HepG2 (cell line): ENCODE data around the gene ENPP7. TPM values are rescaled to one million over a fixed set of nuclear protein-coding genes. Genes with fewer than 3 reads are reported as not detected.

Experiments
- ATAC-seq: fragments of 200-7000 bp; cut with Tn5 transposase; 3 replicates; pipeline ENCODE4 v1.9.1; 2020; ENCODE audit warnings: mild to moderate bottlenecking, moderate library complexity
- BruUV-seq: library from RNA; stranded (reverse); fragments of 400-500 nt; replicated peaks from 2 replicates; lab custom pipeline; 2021; lab: Mats Ljungman, UMichigan
- CTCF ChIA-PET: fragments of 300-600 bp; formaldehyde crosslinking; extraction: SDS; loops from one replicate; lab custom pipeline; 2021; ENCODE audit warnings: low total read pairs, inconsistent platforms, low intra/inter-chr PET ratio; lab: Yijun Ruan, JAX
- POLR2A ChIA-PET: fragments of 350-600 bp; sonication (Branson Sonifier 250); formaldehyde crosslinking; loops from one replicate; lab custom pipeline; 2020; ENCODE audit warnings: antibody characterized with exemption, inconsistent platforms; lab: Yijun Ruan, JAX
- DNase-seq: peaks from one replicate; pipeline ENCODE4 v3.0.0-alpha.2; 2015; ENCODE audit warnings: low spot score
- FAIRE-seq: peaks from 3 replicates; lab custom pipeline; 2011; peaks lifted over from hg19 to GRCh38; lab: Jason Lieb, UNC
- H2AFZ ChIP-seq: one replicate; pipeline ENCODE4 v1.6.1; 2011; ENCODE audit warnings: low read length, inconsistent platforms
- H3K27ac ChIP-seq: fragments of 300-600 bp; 3 replicates; pipeline ENCODE4 v1.8.0; 2011; ENCODE audit warnings: mixed run types, mild to moderate bottlenecking, mixed read lengths, low read length, inconsistent platforms; ENCODE audit not compliant: insufficient read depth; ENCODE audit errors: extremely low read length
- H3K27me3 ChIP-seq, 2 experiments: fragments of 200-600 bp in 1 of 2; 2 replicates in 1 of 2; 3 replicates in 1 of 2; pipeline versions ENCODE4 v1.6.0 to v1.8.0; 2011; ENCODE audit warnings: low read length in 2 of 2, mild to moderate bottlenecking in 2 of 2, moderate library complexity in 2 of 2, inconsistent platforms in 1 of 2; ENCODE audit not compliant: insufficient read depth in 2 of 2, control insufficient read depth in 1 of 2
- H3K36me3 ChIP-seq, 2 experiments: fragments of 200-600 bp in 1 of 2; replicated peaks in 1 of 2; 2 replicates in 1 of 2; 3 replicates in 1 of 2; pipeline versions ENCODE4 v1.5.1 to v1.8.0; 2011; ENCODE audit warnings: low read length in 2 of 2, inconsistent platforms in 1 of 2; ENCODE audit not compliant: insufficient read depth in 2 of 2, control insufficient read depth in 1 of 2
- H3K4me1 ChIP-seq: 2 replicates; pipeline ENCODE4 v1.5.1; 2012; ENCODE audit warnings: low read length, inconsistent platforms; ENCODE audit not compliant: insufficient read depth
- H3K4me2 ChIP-seq: 2 replicates; pipeline ENCODE4 v1.6.0; 2011; ENCODE audit warnings: low read depth, low read length, inconsistent platforms
- H3K4me3 ChIP-seq, 3 experiments: fragments of 200-600 bp in 1 of 3; sonication (generic), shearing (Covaris generic) in 1 of 3; replicated peaks in 1 of 3; 2 replicates each; pipeline ENCODE4 v1.5.1; 2011 to 2016; ENCODE audit warnings: low read length in 3 of 3, inconsistent platforms in 2 of 3, low read depth in 2 of 3, mild to moderate bottlenecking in 2 of 3, control low read depth in 1 of 3, mixed read lengths in 1 of 3; ENCODE audit not compliant: insufficient read depth in 1 of 3
- H3K79me2 ChIP-seq: one replicate; pipeline ENCODE4 v1.6.1; 2011; ENCODE audit warnings: low read length, inconsistent platforms; ENCODE audit not compliant: insufficient read depth
- H3K9ac ChIP-seq: 2 replicates; pipeline ENCODE4 v1.6.0; 2011; ENCODE audit warnings: mild to moderate bottlenecking, low read depth, low read length, inconsistent platforms; ENCODE audit not compliant: insufficient read depth
- H3K9me3 ChIP-seq: 2 replicates; pipeline ENCODE4 v1.5.1; 2012; ENCODE audit warnings: mild to moderate bottlenecking, low read length
- H4K20me1 ChIP-seq: 2 replicates; pipeline ENCODE4 v1.6.0; 2011; ENCODE audit warnings: inconsistent platforms, mild to moderate bottlenecking, low read length, moderate library complexity; ENCODE audit not compliant: insufficient read depth
- BRD4 ChIP-seq: sonication (generic); formaldehyde crosslinking; IDR thresholded peaks from 2 replicates; pipeline ENCODE4 v1.4.0; 2020; ENCODE audit warnings: missing genetic modification reagents
- HNRNPLL ChIP-seq: fragments of 200-400 bp; formaldehyde crosslinking; IDR thresholded peaks from 2 replicates; pipeline ENCODE4 v1.6.1; 2017; ENCODE audit warnings: mild to moderate bottlenecking, low read depth, low read length; ENCODE audit not compliant: poor library complexity, severe bottlenecking
- NR2C2 ChIP-seq: sonication (generic); formaldehyde crosslinking; IDR thresholded peaks from 2 replicates; pipeline ENCODE4 v1.4.0; 2020; ENCODE audit warnings: missing genetic modification reagents, mild to moderate bottlenecking, moderate library complexity, borderline replicate concordance
- PAF1 ChIP-seq: IDR thresholded peaks from 2 replicates; pipeline ENCODE4 v1.6.1; 2016; ENCODE audit warnings: missing genetic modification reagents, missing compliant biosample characterization
- PRDM15 ChIP-seq: sonication (generic); formaldehyde crosslinking; IDR thresholded peaks from 2 replicates; pipeline ENCODE4 v1.4.0; 2020; ENCODE audit warnings: missing genetic modification reagents
- PRMT3 ChIP-seq: sonication (generic); formaldehyde crosslinking; IDR thresholded peaks from 2 replicates; pipeline ENCODE4 v1.8.1; 2022; ENCODE audit warnings: low read depth, mild to moderate bottlenecking, moderate library complexity, missing genetic modification reagents, borderline replicate concordance
- RFX5 ChIP-seq: IDR thresholded peaks from 2 replicates; pipeline ENCODE4 v1.6.1; 2011; ENCODE audit warnings: low read depth, low read length, improper control_type of control experiment
- TFE3 ChIP-seq: IDR thresholded peaks from 2 replicates; pipeline ENCODE4 v1.6.1; 2016
- ZBTB39 ChIP-seq: sonication (generic); formaldehyde crosslinking; IDR thresholded peaks from 2 replicates; pipeline ENCODE4 v1.5.0; 2020; ENCODE audit warnings: missing genetic modification reagents
- ZNF138 ChIP-seq: sonication (generic); formaldehyde crosslinking; IDR thresholded peaks from 2 replicates; pipeline ENCODE4 v1.5.0; 2020; ENCODE audit warnings: mild to moderate bottlenecking, low read depth, missing genetic modification reagents
- ZNF451 ChIP-seq: sonication (generic); formaldehyde crosslinking; IDR thresholded peaks from 2 replicates; pipeline ENCODE4 v1.5.0; 2020; ENCODE audit warnings: mild to moderate bottlenecking, missing genetic modification reagents
- ZNF549 ChIP-seq: sonication (generic); formaldehyde crosslinking; IDR thresholded peaks from 2 replicates; pipeline ENCODE4 v1.5.0; 2020; ENCODE audit warnings: missing genetic modification reagents
- WGBS: methylation state at CpG from one replicate; pipeline ENCODE4 v1.1.6; 2017; ENCODE audit warnings: low lambda C conversion rate; 5-methylcytosine and 5-hydroxymethylcytosine counted together
- in situ Hi-C: cut with HindIII; loops from 2 replicates; pipeline ENCODE4 v1.10.0; 2017; ENCODE audit warnings: low pct_unique_long_range_greater_than_20kb; ENCODE audit not compliant: extremely low pct_ligation_motif_present
- intact Hi-C: fragments of 100-400 bp; cut with micrococcal nuclease; formaldehyde crosslinking; loops from one replicate; pipeline ENCODE4 v1.10.0; 2022; ENCODE audit not compliant: unreplicated experiment
- polyA plus RNA-seq, 8 experiments: library from polyadenylated mRNA; depleted of rRNA in 3 of 8; stranded (reverse) in 7 of 8; unstranded in 1 of 8; fragments of >200 nt; fragmentation: Illumina TruSeq in 4 of 8; extraction: Trizol in 4 of 8; gene quantifications; 2 replicates each; pipeline versions ENCODE4 v1.2.1 to v1.2.3, GENCODE V29; 2011 to 2016; ENCODE audit warnings: low read depth in 4 of 8, missing spikeins in 1 of 8, mixed read lengths in 1 of 8; ENCODE audit not compliant: insufficient read depth in 1 of 8
- total RNA-seq, 5 experiments: library from RNA; depleted of rRNA; stranded (reverse); fragments of >200 nt; fragmentation: Illumina TruSeq; extraction: Trizol; gene quantifications; 2 replicates each; pipeline ENCODE4 v1.2.3, GENCODE V29; 2016; ENCODE audit warnings: low read depth in 1 of 5

The ENPP7 gene
- total and polyA plus RNA-seq, 2 of the 13 experiments (the other 11 are each of a cell fraction or from before 2014, with no cell fraction given): 1.1 to 2.2 TPM

- TF ChIP-seq PRDM15 (CRISPR knock-in tag): no peak
- TF ChIP-seq, all 625 proteins: peak for 6
Observed at GRCh38 chr17:79746889-79747507, 16.3 kb downstream of the ENPP7 start (continued).

- intact Hi-C loops (loop anchor here (10.0 kb wide), 1 partner anchor 87 kb away; the partner anchor contains the start of gene CBX4), in situ Hi-C loops (no loop called here)
- Histone ChIP-seq H4K20me1 (no peaks in the 10 kb centered on the region), H2AFZ (no peak overlapping the region), H3K79me2 (no peaks in the 10 kb centered on the region), H3K27ac (no peak overlapping the region), H3K4me3 (peak overlapping the region in 1 of 3 experiments; percentile 60; a peak in 1 of 6 replicates), H3K4me2 (peak overlapping the region; percentile 53), H3K36me3 (no peaks in the 10 kb centered on the region), H3K9ac (peak overlapping the region; percentile 26; the same call in 1 of the 2 replicates), H3K9me3 (no peaks in the 10 kb centered on the region), H3K4me1 (peaks cover 82% of the 10 kb centered on the region), H3K27me3 (peaks cover 9 to 40% of the 10 kb centered on the region in 2 experiments; a peak in 3 of 5 replicates)
- no TSS peak for BruUV-seq
- no peak for FAIRE-seq
- no peak for DNase-seq
- WGBS: 71% methylated on average over 52 of the region's 74 CpGs
- ATAC-seq: no peak
- CTCF ChIA-PET: interaction anchor here (1.3 to 1.5 kb wide), 2 partner anchors 87 to 223 kb away, joined by 3 to 4 read pairs; no protein-coding TSS in a partner anchor
- POLR2A ChIA-PET: no interaction called here
- TF ChIP-seq ZNF138 (CRISPR knock-in tag): no peak
- no peak for TF ChIP-seq RFX5
- TF ChIP-seq PAF1 (CRISPR knock-in tag): no peak
- TF ChIP-seq NR2C2 (CRISPR knock-in tag): no peak
- peak; percentile 9 for TF ChIP-seq HNRNPLL
- no peak for TF ChIP-seq BRD4 (CRISPR knock-in tag)
- no peak for TF ChIP-seq ZBTB39 (CRISPR knock-in tag)
- no peak for TF ChIP-seq PRMT3 (CRISPR knock-in tag)
- TF ChIP-seq ZNF451 (CRISPR knock-in tag): no peak
- no peak for TF ChIP-seq TFE3 (CRISPR knock-in tag)
- TF ChIP-seq ZNF549 (CRISPR knock-in tag): no peak
Observed at GRCh38 chr17:79747508-79748294, 17.0 kb downstream of the ENPP7 start.
